Measurements from ENCODE around the gene MPND. TPM values are rescaled to one million over a fixed set of nuclear protein-coding genes. Genes with fewer than 3 reads are reported as not detected.

The MPND gene
- total RNA-seq, 1 donor from 2014 or later = 21.9 TPM

- intact Hi-C loops (cut with DNase I) = loop anchor here (1.0 kb wide), 2 partner anchors 28 to 31 kb away; partner anchors contain the start of genes CHAF1A and MPND
- DNase-seq (ENCODE audit: low spot score in 2 of 2) = peak in 1 of 2 donors; percentile 82
- H3K27ac ChIP-seq = peak overlapping the region; percentile 91 to 98
- H3K4me1 ChIP-seq = peaks cover 58 to 82% of the 10 kb centered on the region in 2 donors
- no peaks in the 10 kb centered on the region for H3K9me3 ChIP-seq
- no peaks in the 10 kb centered on the region for H3K27me3 ChIP-seq
- H3K4me3 ChIP-seq = peak overlapping the region; percentile 1 to 41
- no peaks in the 10 kb centered on the region for H3K36me3 ChIP-seq
- TF ChIP-seq, protein P1, sequence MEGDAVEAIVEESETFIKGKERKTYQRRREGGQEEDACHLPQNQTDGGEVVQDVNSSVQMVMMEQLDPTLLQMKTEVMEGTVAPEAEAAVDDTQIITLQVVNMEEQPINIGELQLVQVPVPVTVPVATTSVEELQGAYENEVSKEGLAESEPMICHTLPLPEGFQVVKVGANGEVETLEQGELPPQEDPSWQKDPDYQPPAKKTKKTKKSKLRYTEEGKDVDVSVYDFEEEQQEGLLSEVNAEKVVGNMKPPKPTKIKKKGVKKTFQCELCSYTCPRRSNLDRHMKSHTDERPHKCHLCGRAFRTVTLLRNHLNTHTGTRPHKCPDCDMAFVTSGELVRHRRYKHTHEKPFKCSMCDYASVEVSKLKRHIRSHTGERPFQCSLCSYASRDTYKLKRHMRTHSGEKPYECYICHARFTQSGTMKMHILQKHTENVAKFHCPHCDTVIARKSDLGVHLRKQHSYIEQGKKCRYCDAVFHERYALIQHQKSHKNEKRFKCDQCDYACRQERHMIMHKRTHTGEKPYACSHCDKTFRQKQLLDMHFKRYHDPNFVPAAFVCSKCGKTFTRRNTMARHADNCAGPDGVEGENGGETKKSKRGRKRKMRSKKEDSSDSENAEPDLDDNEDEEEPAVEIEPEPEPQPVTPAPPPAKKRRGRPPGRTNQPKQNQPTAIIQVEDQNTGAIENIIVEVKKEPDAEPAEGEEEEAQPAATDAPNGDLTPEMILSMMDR (IDR thresholded peaks at IDR 0.05) = no peak
Observed at GRCh38 chr19:4373601-4374497, 30.5 kb downstream of the MPND start.

GRCh38 chr19:4374498-4375163 lies 31.3 kb downstream of the MPND start:
- Histone ChIP-seq H3K4me1 (peaks cover 58 to 84% of the 10 kb centered on the region in 2 donors), H3K4me3 (peak overlapping the region in 1 of 2 donors; percentile 5)

GRCh38 chr19:4375164-4376027 lies 32.0 kb downstream of the MPND start:
- Histone ChIP-seq H3K27me3 (no peaks in the 10 kb centered on the region), H3K4me1 (peaks cover 58 to 86% of the 10 kb centered on the region in 2 donors), H3K9me3 (no peaks in the 10 kb centered on the region), H3K4me3 (peak overlapping the region in 1 of 2 donors; percentile 16), H3K36me3 (no peaks in the 10 kb centered on the region), H3K27ac (peak overlapping the region; percentile 91 to 98)
- TF ChIP-seq, protein P1 (IDR thresholded peaks at IDR 0.05) = peak; percentile 25 to 49 (median 25)
- intact Hi-C loops (cut with DNase I) = loop anchor here (2.0 kb wide), 1 partner anchor 15 kb away; no protein-coding TSS in a partner anchor
- peak in 1 of 2 donors; percentile 82 for DNase-seq (ENCODE audit: low spot score in 2 of 2)

More at GRCh38 chr19:4374498-4375163, 31.3 kb downstream of the MPND start:
- intact Hi-C loops (cut with DNase I) = loop anchor here (1.0 kb wide), 2 partner anchors 28 to 31 kb away; partner anchors contain the start of genes CHAF1A and MPND
- peak; percentile 37 to 95 for DNase-seq (ENCODE audit: low spot score in 2 of 2)
- TF ChIP-seq, protein P1 (IDR thresholded peaks at IDR 0.05) = peak in 2 of 3 experiments; percentile 18 to 46
- Histone ChIP-seq H3K36me3 (no peaks in the 10 kb centered on the region), H3K9me3 (no peaks in the 10 kb centered on the region), H3K27me3 (no peaks in the 10 kb centered on the region), H3K27ac (peak overlapping the region; percentile 91 to 98)

GRCh38 chr19:4376028-4376670 lies 32.8 kb downstream of the MPND start:
- peaks cover 58 to 78% of the 10 kb centered on the region in 2 donors for H3K4me1 ChIP-seq
- H3K4me3 ChIP-seq = peak overlapping the region in 1 of 2 donors; percentile 16
- H3K27me3 ChIP-seq = no peaks in the 10 kb centered on the region
- no peaks in the 10 kb centered on the region for H3K9me3 ChIP-seq
- H3K36me3 ChIP-seq = no peaks in the 10 kb centered on the region
- H3K27ac ChIP-seq = peak overlapping the region; percentile 91 to 98
- intact Hi-C loops (cut with DNase I) = loop anchor here (2.0 kb wide), 1 partner anchor 15 kb away; no protein-coding TSS in a partner anchor
- DNase-seq (ENCODE audit: low spot score in 2 of 2) = no peak
- TF ChIP-seq, protein P1 (IDR thresholded peaks at IDR 0.05) = no peak

Measured in ascending aorta (tissue), 2 donors.